HEK293T (cell line): ENCODE data around the gene RNU5D-1.

ENCODE experiments used
- FOXA1 ChIP-seq: fragments of 450-650 bp; IDR thresholded peaks from 2 replicates; pipeline ENCODE4 v1.6.1; 2016; ENCODE audit warnings: mild to moderate bottlenecking
- L3MBTL2 ChIP-seq: fragments of 450-650 bp; conservative IDR thresholded peaks from 2 replicates; pipeline ENCODE4 v1.6.1; 2016; ENCODE audit warnings: mild to moderate bottlenecking
- LEF1 ChIP-seq: fragments of 450-650 bp; IDR thresholded peaks from 2 replicates; pipeline ENCODE4 v1.6.1; 2017; ENCODE audit warnings: mild to moderate bottlenecking, borderline replicate concordance
- ZNF384 ChIP-seq: fragments of 450-650 bp; IDR thresholded peaks from 2 replicates; pipeline ENCODE4 v1.6.1; 2016

DNA sequence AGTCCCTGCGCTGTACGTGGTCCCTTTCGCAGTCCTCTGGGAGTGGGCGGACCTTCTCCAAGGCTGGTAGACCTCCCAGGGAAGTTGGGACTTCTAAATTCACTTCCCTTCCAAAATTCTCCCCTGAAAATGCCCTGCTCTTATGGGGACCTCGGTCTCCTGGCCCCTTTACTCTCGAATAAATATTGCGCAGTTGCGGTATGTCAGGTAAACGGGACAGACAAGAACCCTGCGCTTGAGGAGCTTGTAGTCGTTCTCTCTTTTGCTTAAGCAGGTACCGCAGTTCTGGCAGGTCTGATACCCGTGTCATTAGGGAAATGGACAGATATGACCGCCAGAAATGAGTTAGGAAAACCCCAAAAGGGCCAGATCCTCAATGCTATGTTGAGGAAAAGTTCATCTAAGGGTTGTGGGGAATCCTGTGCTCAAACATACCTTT, 9.2 kb upstream of the RNU5D-1 start:
- TF ChIP-seq FOXA1 (no peak), L3MBTL2 (no peak), ZNF384 (no peak), LEF1 (no peak)
